Retinal pigment epithelial cell (primary cell): ENCODE data around the gene PIEZO1.

ENCODE experiments used
- DNase-seq: peaks from one replicate; pipeline ENCODE4 v3.0.0-alpha.2; 2010; ENCODE audit warnings: low read depth
- H3K4me3 ChIP-seq: 2 replicates; pipeline ENCODE4 v1.5.1; 2011; ENCODE audit warnings: mild to moderate bottlenecking, low read length, control low read depth, moderate library complexity
- TF ChIP-seq, protein P1 (sequence below): conservative IDR thresholded peaks from 2 replicates; pipeline ENCODE4 v1.5.1; 2011; ENCODE audit warnings: low read depth, low read length, control low read depth, inconsistent platforms

PIEZO1 gene

GRCh38 chr16:88723911-88724310, 61.1 kb downstream of the PIEZO1 start:
- no peak for DNase-seq
- H3K4me3 ChIP-seq = no peak overlapping the region
- TF ChIP-seq, protein P1, sequence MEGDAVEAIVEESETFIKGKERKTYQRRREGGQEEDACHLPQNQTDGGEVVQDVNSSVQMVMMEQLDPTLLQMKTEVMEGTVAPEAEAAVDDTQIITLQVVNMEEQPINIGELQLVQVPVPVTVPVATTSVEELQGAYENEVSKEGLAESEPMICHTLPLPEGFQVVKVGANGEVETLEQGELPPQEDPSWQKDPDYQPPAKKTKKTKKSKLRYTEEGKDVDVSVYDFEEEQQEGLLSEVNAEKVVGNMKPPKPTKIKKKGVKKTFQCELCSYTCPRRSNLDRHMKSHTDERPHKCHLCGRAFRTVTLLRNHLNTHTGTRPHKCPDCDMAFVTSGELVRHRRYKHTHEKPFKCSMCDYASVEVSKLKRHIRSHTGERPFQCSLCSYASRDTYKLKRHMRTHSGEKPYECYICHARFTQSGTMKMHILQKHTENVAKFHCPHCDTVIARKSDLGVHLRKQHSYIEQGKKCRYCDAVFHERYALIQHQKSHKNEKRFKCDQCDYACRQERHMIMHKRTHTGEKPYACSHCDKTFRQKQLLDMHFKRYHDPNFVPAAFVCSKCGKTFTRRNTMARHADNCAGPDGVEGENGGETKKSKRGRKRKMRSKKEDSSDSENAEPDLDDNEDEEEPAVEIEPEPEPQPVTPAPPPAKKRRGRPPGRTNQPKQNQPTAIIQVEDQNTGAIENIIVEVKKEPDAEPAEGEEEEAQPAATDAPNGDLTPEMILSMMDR = no peak

GRCh38 chr16:88723507-88723887, 61.5 kb downstream of the PIEZO1 start:
- no peak for DNase-seq
- H3K4me3 ChIP-seq = no peak overlapping the region
- TF ChIP-seq, protein P1 = no peak

DNA sequence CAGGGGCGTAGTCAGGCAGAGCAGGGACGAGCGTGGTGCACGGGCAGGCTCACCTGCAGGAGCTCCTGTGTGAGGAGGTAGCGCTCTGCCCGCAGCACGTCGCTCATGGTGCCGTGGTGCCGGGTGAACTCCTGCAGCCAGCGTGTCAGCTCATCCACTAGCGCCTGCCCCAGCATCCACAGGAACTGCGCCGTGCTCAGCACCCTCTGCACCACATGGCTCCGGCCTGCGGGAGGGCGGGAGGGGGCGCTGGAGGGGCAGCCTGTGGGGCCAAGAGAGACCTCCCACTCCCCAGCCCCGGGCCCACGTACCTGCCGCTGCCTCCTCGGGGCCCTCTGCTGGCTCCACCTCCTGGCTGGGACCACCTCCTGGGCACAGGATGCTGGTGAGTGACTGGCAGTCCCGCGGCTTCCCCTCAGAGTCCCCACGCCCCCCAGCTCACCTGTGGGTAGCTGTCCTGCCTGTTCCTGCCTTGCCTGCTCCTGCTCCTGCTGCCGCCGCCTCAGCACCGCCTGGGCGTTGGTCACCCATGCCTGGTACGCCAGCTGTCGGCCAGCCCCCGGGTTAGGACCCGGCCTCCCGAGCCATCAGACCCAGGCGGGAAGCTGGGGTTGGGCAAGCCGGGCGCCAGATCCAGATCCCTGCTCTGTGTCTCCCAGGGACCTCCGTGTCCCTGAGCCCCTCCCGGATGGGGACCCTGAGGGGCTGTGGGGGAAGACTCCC, 62.1 kb downstream of the PIEZO1 start:
- TF ChIP-seq, protein P1 = no peak
- DNase-seq = no peak

GRCh38 chr16:88721815-88722755, 62.9 kb downstream of the PIEZO1 start:
- no peak overlapping the region for H3K4me3 ChIP-seq
- no peak for DNase-seq
- TF ChIP-seq, protein P1 = no peak

More for the DNA sequence above, 62.1 kb downstream of the PIEZO1 start:
- no peak overlapping the region for H3K4me3 ChIP-seq

DNA sequence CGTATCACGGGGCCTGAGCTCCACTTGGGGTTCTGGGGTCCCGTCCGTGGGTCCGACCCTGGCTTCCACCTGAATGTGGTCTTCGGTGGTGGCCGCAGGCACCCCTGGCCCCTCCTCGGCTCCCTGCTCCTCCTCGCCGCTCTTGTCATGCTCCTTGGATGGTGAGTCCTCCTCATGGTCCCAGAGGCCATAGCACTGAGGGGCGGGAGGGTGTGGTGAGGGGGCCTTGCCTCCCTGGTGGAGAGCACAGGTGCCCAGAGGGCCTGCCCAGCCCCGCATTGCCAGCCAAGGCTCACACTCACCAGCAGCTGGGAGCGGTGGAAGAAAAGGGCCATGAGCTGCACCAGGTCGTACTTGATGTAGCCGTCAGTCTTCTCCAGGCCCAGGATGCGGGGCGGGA, 63.8 kb downstream of the PIEZO1 start:
- TF ChIP-seq, protein P1 = no peak
- no peak overlapping the region for H3K4me3 ChIP-seq
- DNase-seq = no peak

- TF ChIP-seq, protein P1 = no peak
- DNase-seq = no peak
- no peak overlapping the region for H3K4me3 ChIP-seq
Observed at GRCh38 chr16:88720396-88720970, 64.5 kb downstream of the PIEZO1 start.
